Caco-2 (cell line): ENCODE results near the gene ACOX3. TPM values are rescaled to one million over a fixed set of nuclear protein-coding genes. Genes with fewer than 3 reads are reported as not detected.

ENCODE experiments used
- BruUV-seq: library from RNA; stranded (reverse); fragments of 400-500 nt; replicated peaks from 2 replicates; lab custom pipeline; 2021; lab: Mats Ljungman, UMichigan
- CTCF ChIA-PET: fragments of 300-600 bp; sonication (Branson Sonifier 250); formaldehyde crosslinking; loops from one replicate; lab custom pipeline; 2022; ENCODE audit warnings: antibody characterized with exemption; lab: Charles Lee
- POLR2A ChIA-PET: fragments of 300-600 bp; sonication (Branson Sonifier 250); formaldehyde crosslinking; loops from one replicate; lab custom pipeline; 2022; ENCODE audit warnings: antibody characterized with exemption; lab: Charles Lee
- DNase-seq, 2 experiments: peaks; one replicate each; pipeline versions ENCODE4 v3.0.0 to v3.0.0-alpha.2; 2020 to 2022
- H3K27me3 ChIP-seq: replicated peaks from 2 replicates; pipeline ENCODE4 v1.6.0; 2011; ENCODE audit warnings: low read length; ENCODE audit not compliant: control insufficient read depth, insufficient read depth
- H3K36me3 ChIP-seq: 2 replicates; pipeline ENCODE4 v1.5.1; 2011; ENCODE audit warnings: low read length; ENCODE audit not compliant: control insufficient read depth, insufficient read depth
- H3K4me1 ChIP-seq: fragments of 250-450 bp; sonication (Bioruptor Pico); 2 replicates; pipeline ENCODE4 v1.5.1; 2020; ENCODE audit warnings: mild to moderate bottlenecking
- H3K4me3 ChIP-seq: 2 replicates; pipeline ENCODE4 v1.5.1; 2011; ENCODE audit warnings: low read depth, mild to moderate bottlenecking, control low read depth, low read length
- H3K9me3 ChIP-seq: fragments of 250-450 bp; sonication (Bioruptor Pico); 2 replicates; pipeline ENCODE4 v1.5.1; 2020; ENCODE audit warnings: mild to moderate bottlenecking, moderate library complexity
- H3K27ac Mint-ChIP-seq: one replicate; pipeline ENCODE4 v1.8.0; 2022; ENCODE audit warnings: mixed read lengths; ENCODE audit not compliant: unreplicated experiment
- H3K27me3 Mint-ChIP-seq: one replicate; pipeline ENCODE4 v1.8.0; 2022; ENCODE audit warnings: mixed read lengths; ENCODE audit not compliant: insufficient read depth, unreplicated experiment
- H3K36me3 Mint-ChIP-seq: one replicate; pipeline ENCODE4 v1.8.0; 2022; ENCODE audit warnings: mild to moderate bottlenecking, mixed read lengths; ENCODE audit not compliant: insufficient read depth, unreplicated experiment
- H3K4me1 Mint-ChIP-seq: one replicate; pipeline ENCODE4 v1.8.0; 2022; ENCODE audit warnings: low read depth, mixed read lengths; ENCODE audit not compliant: unreplicated experiment
- H3K4me3 Mint-ChIP-seq: one replicate; pipeline ENCODE4 v1.8.0; 2022; ENCODE audit warnings: mild to moderate bottlenecking, moderate library complexity, mixed read lengths; ENCODE audit not compliant: unreplicated experiment
- H3K9me3 Mint-ChIP-seq: one replicate; pipeline ENCODE4 v1.8.0; 2022; ENCODE audit warnings: mixed read lengths; ENCODE audit not compliant: unreplicated experiment
- CTCF ChIP-seq, 2 experiments: fragments of 200-600 bp in 1 of 2; IDR thresholded peaks; 1 replicate in 1 of 2; 2 replicates in 1 of 2; pipeline versions ENCODE4 v1.5.1 to v1.8.0; 2011 to 2022; ENCODE audit warnings: antibody characterized with exemption in 1 of 2, control low read depth in 1 of 2, inconsistent platforms in 1 of 2, low read depth in 1 of 2, low read length in 1 of 2, mild to moderate bottlenecking in 1 of 2, moderate library complexity in 1 of 2; ENCODE audit not compliant: insufficient read depth in 1 of 2, severe bottlenecking in 1 of 2, unreplicated experiment in 1 of 2
- intact Hi-C: fragments of 100-400 bp; cut with micrococcal nuclease; formaldehyde crosslinking; loops from one replicate; pipeline ENCODE4 v1.10.0; 2022; ENCODE audit not compliant: unreplicated experiment
- total RNA-seq: library from RNA; stranded (reverse); gene quantifications from 2 replicates; pipeline ENCODE4 v1.2.3, GENCODE V29; 2022

Gene ACOX3
- total RNA-seq, 1 experiment from 2014 or later, result 11.5 TPM

GRCh38 chr4:8373973-8374545 lies 66.5 kb downstream of the ACOX3 start:
- Mint-ChIP-seq H3K27ac (no peak overlapping the region), H3K4me1 (no peaks in the 10 kb centered on the region), H3K36me3 (peaks cover 5% of the 10 kb centered on the region), H3K9me3 (no peaks in the 10 kb centered on the region), H3K27me3 (no peaks in the 10 kb centered on the region), H3K4me3 (no peak overlapping the region)
- H3K4me3 ChIP-seq, result no peak overlapping the region
- ChIA-PET CTCF (no interaction called here), POLR2A (no interaction called here)
- H3K9me3 ChIP-seq, result no peaks in the 10 kb centered on the region
- intact Hi-C loops, result no loop called here
- BruUV-seq, result no TSS peak
- TF ChIP-seq CTCF (IDR thresholded peaks at IDR 0.05; ENCODE audit: insufficient read depth in 1 of 2, low read depth in 1 of 2, low read length in 1 of 2, severe bottlenecking in 1 of 2, unreplicated experiment in 1 of 2), result no peak
- no peaks in the 10 kb centered on the region for H3K36me3 ChIP-seq
- no peaks in the 10 kb centered on the region for H3K4me1 ChIP-seq
- no peaks in the 10 kb centered on the region for H3K27me3 ChIP-seq
- no peak for DNase-seq

- no peak for TF ChIP-seq CTCF (IDR thresholded peaks at IDR 0.05; ENCODE audit: insufficient read depth in 1 of 2, low read depth in 1 of 2, low read length in 1 of 2, severe bottlenecking in 1 of 2, unreplicated experiment in 1 of 2)
- DNase-seq, result no peak
- no peaks in the 10 kb centered on the region for H3K4me1 Mint-ChIP-seq
- Histone ChIP-seq H3K4me1 (no peaks in the 10 kb centered on the region), H3K36me3 (no peaks in the 10 kb centered on the region), H3K9me3 (no peaks in the 10 kb centered on the region), H3K27me3 (no peaks in the 10 kb centered on the region), H3K4me3 (no peak overlapping the region)
- H3K27me3 Mint-ChIP-seq, result no peaks in the 10 kb centered on the region
- ChIA-PET POLR2A (no interaction called here), CTCF (no interaction called here)
- no TSS peak for BruUV-seq
- H3K27ac Mint-ChIP-seq, result no peak overlapping the region
- H3K36me3 Mint-ChIP-seq, result peaks cover 5% of the 10 kb centered on the region
- no peak overlapping the region for H3K4me3 Mint-ChIP-seq
- intact Hi-C loops, result no loop called here
- H3K9me3 Mint-ChIP-seq, result no peaks in the 10 kb centered on the region
Observed at GRCh38 chr4:8373270-8373972, 67.1 kb downstream of the ACOX3 start.

- no peak for DNase-seq
- Histone ChIP-seq H3K4me3 (no peak overlapping the region), H3K9me3 (no peaks in the 10 kb centered on the region), H3K4me1 (no peaks in the 10 kb centered on the region), H3K36me3 (no peaks in the 10 kb centered on the region), H3K27me3 (no peaks in the 10 kb centered on the region)
- Mint-ChIP-seq H3K36me3 (peaks cover 5% of the 10 kb centered on the region), H3K9me3 (no peaks in the 10 kb centered on the region), H3K27me3 (no peaks in the 10 kb centered on the region), H3K4me3 (no peak overlapping the region), H3K4me1 (no peaks in the 10 kb centered on the region), H3K27ac (no peak overlapping the region)
- intact Hi-C loops, result no loop called here
- ChIA-PET CTCF (no interaction called here), POLR2A (no interaction called here)
- no peak for TF ChIP-seq CTCF (IDR thresholded peaks at IDR 0.05; ENCODE audit: insufficient read depth in 1 of 2, low read depth in 1 of 2, low read length in 1 of 2, severe bottlenecking in 1 of 2, unreplicated experiment in 1 of 2)
- no TSS peak for BruUV-seq
Observed at GRCh38 chr4:8372506-8372905, 68.0 kb downstream of the ACOX3 start.
